ENCODE measurements around the gene ADAMTS8. TPM values are rescaled to one million over a fixed set of nuclear protein-coding genes. Genes with fewer than 3 reads are reported as not detected.

The ADAMTS8 gene
- total RNA-seq, 1 experiment from 2014 or later = not detected

DNA sequence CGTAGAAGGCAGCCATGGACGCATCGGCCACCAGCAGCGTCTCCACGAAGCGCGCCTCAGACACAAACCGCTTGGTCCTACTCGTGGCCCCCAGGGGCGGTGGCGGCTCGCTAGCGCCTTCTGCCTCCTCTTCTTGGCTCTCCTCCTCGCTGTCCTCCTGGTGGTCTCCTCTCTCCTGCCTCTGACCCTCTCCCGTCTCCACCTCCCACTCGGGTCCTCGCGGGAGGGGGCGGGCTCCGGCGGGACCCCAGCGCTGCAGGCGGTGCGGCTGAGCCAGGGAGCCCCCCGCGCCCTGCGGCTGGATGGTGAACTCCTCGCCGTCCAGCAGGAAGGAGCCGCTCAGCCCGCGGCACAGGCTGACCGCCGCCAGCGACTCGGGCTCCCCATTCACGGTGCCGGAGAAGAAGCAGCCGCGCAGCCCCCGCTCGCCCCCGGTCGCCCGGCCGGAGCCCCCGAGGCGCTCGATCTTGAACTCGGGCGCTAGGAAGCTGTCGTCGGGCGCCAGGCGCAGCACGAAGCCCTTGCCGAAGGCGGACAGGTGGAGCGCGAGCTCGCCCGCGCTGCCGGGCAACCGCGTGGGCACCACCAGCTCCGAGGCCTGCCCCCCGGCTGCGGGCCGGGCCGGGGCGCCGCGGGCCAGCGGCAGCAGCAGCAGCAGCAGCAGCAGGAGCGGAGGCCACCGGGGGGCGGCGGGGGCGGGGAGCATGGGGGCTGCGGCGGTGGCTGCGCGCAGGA is 661 bp downstream of the ADAMTS8 start:
- CTCF ChIA-PET = no interaction called here
- Histone ChIP-seq H3K9ac (ENCODE audit: low read length) (no peak overlapping the region), H3K9me2 (replicated peaks; ENCODE audit: low read length) (no peaks in the 10 kb centered on the region), H3K27me3 (ENCODE audit: low read length) (peaks cover 68% of the 10 kb centered on the region), H3K4me2 (ENCODE audit: low read length) (peak overlapping the region; percentile 68), H3K4me1 (ENCODE audit: insufficient read depth, low read length) (peaks cover 3% of the 10 kb centered on the region; the same call in 1 of the 2 replicates), H3K9me3 (ENCODE audit: low read length) (no peaks in the 10 kb centered on the region), H3F3A (ENCODE audit: low read length, unreplicated experiment) (no peaks in the 10 kb centered on the region), H2AFZ (ENCODE audit: low read length) (no peak overlapping the region), H3K79me2 (ENCODE audit: low read length) (no peaks in the 10 kb centered on the region), H3K4me3 (ENCODE audit: low read length) (peak overlapping the region; percentile 43; the same call in 1 of the 2 replicates), H4K20me1 (ENCODE audit: low read length) (no peaks in the 10 kb centered on the region), H3K36me3 (ENCODE audit: low read depth, low read length) (no peaks in the 10 kb centered on the region), H3K27ac (ENCODE audit: low read length) (no peak overlapping the region)
- POLR2A ChIA-PET (ENCODE audit: unreplicated experiment) = no interaction called here
- BruUV-seq (replicated peaks) = no TSS peak
- DNase-seq (no peak), ATAC-seq (no peak)
- TF ChIP-seq, protein P1, sequence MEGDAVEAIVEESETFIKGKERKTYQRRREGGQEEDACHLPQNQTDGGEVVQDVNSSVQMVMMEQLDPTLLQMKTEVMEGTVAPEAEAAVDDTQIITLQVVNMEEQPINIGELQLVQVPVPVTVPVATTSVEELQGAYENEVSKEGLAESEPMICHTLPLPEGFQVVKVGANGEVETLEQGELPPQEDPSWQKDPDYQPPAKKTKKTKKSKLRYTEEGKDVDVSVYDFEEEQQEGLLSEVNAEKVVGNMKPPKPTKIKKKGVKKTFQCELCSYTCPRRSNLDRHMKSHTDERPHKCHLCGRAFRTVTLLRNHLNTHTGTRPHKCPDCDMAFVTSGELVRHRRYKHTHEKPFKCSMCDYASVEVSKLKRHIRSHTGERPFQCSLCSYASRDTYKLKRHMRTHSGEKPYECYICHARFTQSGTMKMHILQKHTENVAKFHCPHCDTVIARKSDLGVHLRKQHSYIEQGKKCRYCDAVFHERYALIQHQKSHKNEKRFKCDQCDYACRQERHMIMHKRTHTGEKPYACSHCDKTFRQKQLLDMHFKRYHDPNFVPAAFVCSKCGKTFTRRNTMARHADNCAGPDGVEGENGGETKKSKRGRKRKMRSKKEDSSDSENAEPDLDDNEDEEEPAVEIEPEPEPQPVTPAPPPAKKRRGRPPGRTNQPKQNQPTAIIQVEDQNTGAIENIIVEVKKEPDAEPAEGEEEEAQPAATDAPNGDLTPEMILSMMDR (conservative IDR thresholded peaks at IDR 0.05; ENCODE audit: low read depth, low read length) = 0 out of 2 replicates have a peak, but pooled peaks have one; percentile 17
- TF ChIP-seq EZH2phosphoT487 (IDR thresholded peaks at IDR 0.05; ENCODE audit: borderline replicate concordance, low read length) = peak; percentile 75; the same call in 1 of the 2 replicates
- TF ChIP-seq EZH2 (IDR thresholded peaks at IDR 0.05; ENCODE audit: low read length, unreplicated experiment) = peak; percentile 91
- intact Hi-C loops (cut with micrococcal nuclease) = no loop called here

GRCh38 chr11:130426837-130427341 is 1.5 kb downstream of the ADAMTS8 start:
- no peak overlapping the region; the same call in 1 of the 2 replicates for H3K4me2 ChIP-seq (ENCODE audit: low read length)
- POLR2A ChIA-PET (ENCODE audit: unreplicated experiment) = interaction anchor here (0.7 kb wide), 1 partner anchor 36 kb away, joined by 3 read pairs; no protein-coding TSS in a partner anchor

DNA sequence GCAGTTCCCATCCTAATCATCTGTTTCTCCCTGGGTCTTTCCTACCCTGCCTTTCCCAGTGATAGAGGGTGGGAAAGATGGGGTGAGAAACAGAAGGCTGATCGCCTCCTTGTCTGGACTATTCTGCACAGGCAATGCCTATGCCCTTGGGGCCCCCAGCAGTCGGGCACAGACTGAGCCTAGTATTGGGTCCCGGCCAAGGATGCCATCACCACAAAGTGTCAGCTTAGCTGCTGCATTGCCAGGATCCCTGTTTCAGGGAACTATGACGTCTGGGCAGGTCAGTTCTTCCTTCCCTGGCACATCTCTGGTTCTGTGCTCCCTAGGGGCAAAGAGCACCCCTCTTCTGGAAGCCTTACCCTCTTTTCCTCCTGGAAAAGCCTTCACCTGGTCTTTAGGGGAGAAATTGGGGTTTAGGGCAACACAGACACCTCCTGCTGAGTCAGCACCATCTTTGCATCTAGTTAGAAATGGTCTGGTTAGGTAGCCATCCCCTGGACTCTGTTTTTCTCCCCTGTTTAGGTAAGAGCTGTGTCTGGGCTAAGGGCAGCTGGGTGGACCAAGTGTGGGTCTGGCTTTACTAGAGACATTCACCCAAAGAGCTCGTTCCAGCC is 2.1 kb downstream of the ADAMTS8 start:
- POLR2A ChIA-PET (ENCODE audit: unreplicated experiment) = interaction anchor here (0.7 kb wide), 1 partner anchor 36 kb away, joined by 3 read pairs; no protein-coding TSS in a partner anchor
- Histone ChIP-seq H3K27me3 (ENCODE audit: low read length) (peaks cover 78% of the 10 kb centered on the region), H2AFZ (ENCODE audit: low read length) (no peak overlapping the region), H3K9me2 (replicated peaks; ENCODE audit: low read length) (no peaks in the 10 kb centered on the region), H3K27ac (ENCODE audit: low read length) (no peak overlapping the region), H4K20me1 (ENCODE audit: low read length) (no peaks in the 10 kb centered on the region), H3K9ac (ENCODE audit: low read length) (no peak overlapping the region), H3K36me3 (ENCODE audit: low read depth, low read length) (no peaks in the 10 kb centered on the region), H3K9me3 (ENCODE audit: low read length) (no peaks in the 10 kb centered on the region), H3F3A (ENCODE audit: low read length, unreplicated experiment) (no peaks in the 10 kb centered on the region), H3K4me3 (ENCODE audit: low read length) (no peak overlapping the region), H3K4me2 (ENCODE audit: low read length) (no peak overlapping the region), H3K79me2 (ENCODE audit: low read length) (no peaks in the 10 kb centered on the region), H3K4me1 (ENCODE audit: insufficient read depth, low read length) (peaks cover 3% of the 10 kb centered on the region; the same call in 1 of the 2 replicates)
- no TSS peak for BruUV-seq (replicated peaks)
- intact Hi-C loops (cut with micrococcal nuclease) = no loop called here
- DNase-seq (no peak), ATAC-seq (no peak)
- CTCF ChIA-PET = no interaction called here
- TF ChIP-seq EZH2phosphoT487 (IDR thresholded peaks at IDR 0.05; ENCODE audit: borderline replicate concordance, low read length) = no peak
- TF ChIP-seq, protein P1 (conservative IDR thresholded peaks at IDR 0.05; ENCODE audit: low read depth, low read length) = no peak
- TF ChIP-seq EZH2 (IDR thresholded peaks at IDR 0.05; ENCODE audit: low read length, unreplicated experiment) = no peak

More at GRCh38 chr11:130426837-130427341, 1.5 kb downstream of the ADAMTS8 start:
- no TSS peak for BruUV-seq (replicated peaks)
- intact Hi-C loops (cut with micrococcal nuclease) = no loop called here
- DNase-seq = no peak
- ATAC-seq = no peak
- Histone ChIP-seq H3K36me3 (ENCODE audit: low read depth, low read length) (no peaks in the 10 kb centered on the region), H3K9me3 (ENCODE audit: low read length) (no peaks in the 10 kb centered on the region), H3K9me2 (replicated peaks; ENCODE audit: low read length) (no peaks in the 10 kb centered on the region), H2AFZ (ENCODE audit: low read length) (no peak overlapping the region), H3K4me1 (ENCODE audit: insufficient read depth, low read length) (peaks cover 3% of the 10 kb centered on the region; the same call in 1 of the 2 replicates), H4K20me1 (ENCODE audit: low read length) (no peaks in the 10 kb centered on the region), H3K4me3 (ENCODE audit: low read length) (no peak overlapping the region), H3F3A (ENCODE audit: low read length, unreplicated experiment) (no peaks in the 10 kb centered on the region), H3K9ac (ENCODE audit: low read length) (no peak overlapping the region), H3K79me2 (ENCODE audit: low read length) (no peaks in the 10 kb centered on the region), H3K27ac (ENCODE audit: low read length) (no peak overlapping the region), H3K27me3 (ENCODE audit: low read length) (peaks cover 73% of the 10 kb centered on the region)
- TF ChIP-seq EZH2phosphoT487 (IDR thresholded peaks at IDR 0.05; ENCODE audit: borderline replicate concordance, low read length) (0 out of 2 replicates have a peak, but pooled peaks have one; percentile 36), EZH2 (IDR thresholded peaks at IDR 0.05; ENCODE audit: low read length, unreplicated experiment) (no peak)
- CTCF ChIA-PET = no interaction called here

Data from PC-3 (cell line).